Measurements from ENCODE around the gene ZNF554. TPM values are rescaled to one million over a fixed set of nuclear protein-coding genes. Genes with fewer than 3 reads are reported as not detected.
"Not testable (repeated sequence)": the region's sequence is repeated elsewhere in the genome, so short reads cannot be mapped to it uniquely, and the experiment has no call there.

The ZNF554 gene
- total RNA-seq, 3 donors from 2014 or later (not counting 1 experiment from before 2014, with no cell fraction given) = 3.4 to 5.6 (median 3.7) TPM

DNA sequence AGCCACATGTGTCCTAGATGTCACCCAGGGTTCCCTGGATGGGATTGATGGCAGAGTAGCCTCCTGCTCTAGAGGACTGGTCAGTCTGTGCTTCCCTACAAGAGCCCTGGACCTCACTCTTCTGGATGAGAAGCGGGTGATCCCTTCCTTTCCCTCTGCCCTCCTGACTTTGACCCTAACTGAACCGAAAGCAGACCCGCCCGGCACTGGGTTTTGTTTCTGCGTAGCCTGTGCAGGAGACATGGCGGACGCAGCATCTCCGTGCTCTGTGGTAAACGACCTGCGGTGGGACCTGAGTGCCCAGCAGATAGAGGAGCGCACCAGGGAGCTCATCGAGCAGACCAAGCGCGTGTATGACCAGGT lies 29.5 kb upstream of the ZNF554 start:
- Histone ChIP-seq H3K9me3 (ENCODE audit: control insufficient read depth, insufficient read depth, low read length) (no peaks in the 10 kb centered on the region), H3K4me3 (ENCODE audit: low read length) (no peak overlapping the region), H3K27me3 (ENCODE audit: control insufficient read depth, insufficient read depth, low read length) (no peaks in the 10 kb centered on the region), H3K27ac (ENCODE audit: low read length) (no peak overlapping the region), H3K36me3 (ENCODE audit: control insufficient read depth, insufficient read depth, low read length) (peaks cover 7% of the 10 kb centered on the region), H3K4me1 (ENCODE audit: control insufficient read depth, insufficient read depth, low read length) (peaks cover 8% of the 10 kb centered on the region)
- ATAC-seq (no peak), DNase-seq (no peak)
- H3K27me3 Mint-ChIP-seq (ENCODE audit: low read depth in 2 of 2) = no peaks in the 10 kb centered on the region
- H3K27ac Mint-ChIP-seq = no peak overlapping the region
- H3K9me3 Mint-ChIP-seq = no peaks in the 10 kb centered on the region
- no peaks in the 10 kb centered on the region for H3K36me3 Mint-ChIP-seq
- H3K4me3 Mint-ChIP-seq = no peak overlapping the region
- TF ChIP-seq, protein P1, sequence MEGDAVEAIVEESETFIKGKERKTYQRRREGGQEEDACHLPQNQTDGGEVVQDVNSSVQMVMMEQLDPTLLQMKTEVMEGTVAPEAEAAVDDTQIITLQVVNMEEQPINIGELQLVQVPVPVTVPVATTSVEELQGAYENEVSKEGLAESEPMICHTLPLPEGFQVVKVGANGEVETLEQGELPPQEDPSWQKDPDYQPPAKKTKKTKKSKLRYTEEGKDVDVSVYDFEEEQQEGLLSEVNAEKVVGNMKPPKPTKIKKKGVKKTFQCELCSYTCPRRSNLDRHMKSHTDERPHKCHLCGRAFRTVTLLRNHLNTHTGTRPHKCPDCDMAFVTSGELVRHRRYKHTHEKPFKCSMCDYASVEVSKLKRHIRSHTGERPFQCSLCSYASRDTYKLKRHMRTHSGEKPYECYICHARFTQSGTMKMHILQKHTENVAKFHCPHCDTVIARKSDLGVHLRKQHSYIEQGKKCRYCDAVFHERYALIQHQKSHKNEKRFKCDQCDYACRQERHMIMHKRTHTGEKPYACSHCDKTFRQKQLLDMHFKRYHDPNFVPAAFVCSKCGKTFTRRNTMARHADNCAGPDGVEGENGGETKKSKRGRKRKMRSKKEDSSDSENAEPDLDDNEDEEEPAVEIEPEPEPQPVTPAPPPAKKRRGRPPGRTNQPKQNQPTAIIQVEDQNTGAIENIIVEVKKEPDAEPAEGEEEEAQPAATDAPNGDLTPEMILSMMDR (IDR thresholded peaks at IDR 0.05) = no peak
- 96% methylated on average over 14 of the region's 14 CpGs for WGBS (ENCODE audit: insufficient coverage)
- intact Hi-C loops (cut with micrococcal nuclease) = no loop called here
- peaks cover 6 to 7% of the 10 kb centered on the region in 2 donors for H3K4me1 Mint-ChIP-seq

DNA sequence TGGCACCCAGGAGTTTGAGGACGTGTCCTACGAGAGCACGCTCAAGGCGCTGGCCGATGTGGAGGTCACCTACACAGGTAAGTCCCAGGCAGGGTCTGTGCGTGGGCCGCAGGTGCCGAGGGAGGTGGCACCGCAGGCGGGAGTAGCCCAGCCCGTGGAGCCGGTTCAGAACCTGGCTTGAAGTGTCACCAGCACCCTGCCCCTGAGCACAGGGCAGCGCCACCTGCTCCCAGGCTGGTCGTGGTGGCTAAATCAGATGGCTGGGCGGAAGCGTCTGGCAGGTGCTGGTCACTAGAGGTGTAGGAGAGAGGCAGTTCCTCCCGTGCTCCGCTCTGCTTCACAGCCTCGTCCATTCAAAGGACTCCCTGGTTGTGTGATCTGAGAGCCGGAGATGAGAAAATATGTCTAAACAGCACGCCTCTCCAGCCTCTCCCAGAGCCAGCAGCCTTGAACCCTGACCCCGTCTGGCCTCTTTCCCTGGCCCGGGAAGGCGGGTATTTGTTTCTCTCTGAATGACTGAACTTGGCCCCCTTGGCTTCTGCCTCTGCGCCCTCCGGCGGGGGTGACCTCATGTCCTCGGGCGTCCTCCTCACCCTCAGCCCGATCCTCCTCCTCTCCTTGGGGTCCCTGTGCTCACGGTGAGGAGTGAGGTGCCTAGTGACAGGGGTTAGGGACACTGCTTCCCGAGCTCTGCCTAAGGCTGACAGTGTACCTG lies 29.0 kb upstream of the ZNF554 start:
- peaks cover 9% of the 10 kb centered on the region for H3K36me3 ChIP-seq (ENCODE audit: control insufficient read depth, insufficient read depth, low read length)
- intact Hi-C loops (cut with micrococcal nuclease) = no loop called here
- no peaks in the 10 kb centered on the region for H3K27me3 Mint-ChIP-seq (ENCODE audit: low read depth in 2 of 2)
- no peak overlapping the region for H3K27ac ChIP-seq (ENCODE audit: low read length)
- no peaks in the 10 kb centered on the region for H3K27me3 ChIP-seq (ENCODE audit: control insufficient read depth, insufficient read depth, low read length)
- TF ChIP-seq, protein P1 (IDR thresholded peaks at IDR 0.05) = no peak
- no peak overlapping the region for H3K4me3 ChIP-seq (ENCODE audit: low read length)
- DNase-seq (no peak), ATAC-seq (no peak)
- no peak overlapping the region for H3K27ac Mint-ChIP-seq
- H3K4me3 Mint-ChIP-seq = no peak overlapping the region
- peaks cover 3 to 5% of the 10 kb centered on the region in 2 donors for H3K4me1 Mint-ChIP-seq
- H3K9me3 ChIP-seq (ENCODE audit: control insufficient read depth, insufficient read depth, low read length) = no peaks in the 10 kb centered on the region
- no peaks in the 10 kb centered on the region for H3K9me3 Mint-ChIP-seq
- 97% methylated on average over 32 of the region's 32 CpGs for WGBS (ENCODE audit: insufficient coverage)
- H3K36me3 Mint-ChIP-seq = no peaks in the 10 kb centered on the region
- H3K4me1 ChIP-seq (ENCODE audit: control insufficient read depth, insufficient read depth, low read length) = peaks cover 6% of the 10 kb centered on the region

DNA sequence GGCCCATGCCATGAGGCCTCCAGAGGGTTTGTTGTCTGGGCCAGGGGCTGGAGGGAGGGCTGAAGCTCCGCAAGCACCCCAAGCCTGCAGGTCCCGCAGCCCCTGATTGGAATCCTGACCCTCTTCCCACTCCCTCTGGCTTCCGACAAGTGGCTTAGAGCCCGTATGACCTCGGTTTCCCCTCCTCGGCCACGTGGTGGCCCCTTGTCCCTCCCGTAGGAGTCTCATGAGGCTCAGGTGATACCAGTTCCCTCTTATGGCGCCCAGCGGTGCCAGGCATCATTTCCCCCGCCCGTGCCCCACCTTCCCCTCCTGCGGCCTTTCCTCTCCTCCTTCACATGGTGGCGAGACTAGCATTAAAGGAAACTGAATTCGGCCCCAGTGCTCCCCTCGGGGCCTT lies 28.2 kb upstream of the ZNF554 start:
- no peak for ATAC-seq
- intact Hi-C loops (cut with micrococcal nuclease) = no loop called here
- Mint-ChIP-seq H3K27me3 (ENCODE audit: low read depth in 2 of 2) (no peaks in the 10 kb centered on the region), H3K4me1 (no peaks in the 10 kb centered on the region), H3K4me3 (no peak overlapping the region), H3K36me3 (no peaks in the 10 kb centered on the region), H3K27ac (no peak overlapping the region), H3K9me3 (no peaks in the 10 kb centered on the region)
- Histone ChIP-seq H3K9me3 (ENCODE audit: control insufficient read depth, insufficient read depth, low read length) (no peaks in the 10 kb centered on the region), H3K4me1 (ENCODE audit: control insufficient read depth, insufficient read depth, low read length) (no peaks in the 10 kb centered on the region), H3K27me3 (ENCODE audit: control insufficient read depth, insufficient read depth, low read length) (no peaks in the 10 kb centered on the region), H3K36me3 (ENCODE audit: control insufficient read depth, insufficient read depth, low read length) (peaks cover 9% of the 10 kb centered on the region), H3K4me3 (ENCODE audit: low read length) (no peak overlapping the region), H3K27ac (ENCODE audit: low read length) (no peak overlapping the region)
- 91% methylated on average over 16 of the region's 16 CpGs for WGBS (ENCODE audit: insufficient coverage)
- TF ChIP-seq, protein P1 (IDR thresholded peaks at IDR 0.05) = no peak
- DNase-seq = no peak

DNA sequence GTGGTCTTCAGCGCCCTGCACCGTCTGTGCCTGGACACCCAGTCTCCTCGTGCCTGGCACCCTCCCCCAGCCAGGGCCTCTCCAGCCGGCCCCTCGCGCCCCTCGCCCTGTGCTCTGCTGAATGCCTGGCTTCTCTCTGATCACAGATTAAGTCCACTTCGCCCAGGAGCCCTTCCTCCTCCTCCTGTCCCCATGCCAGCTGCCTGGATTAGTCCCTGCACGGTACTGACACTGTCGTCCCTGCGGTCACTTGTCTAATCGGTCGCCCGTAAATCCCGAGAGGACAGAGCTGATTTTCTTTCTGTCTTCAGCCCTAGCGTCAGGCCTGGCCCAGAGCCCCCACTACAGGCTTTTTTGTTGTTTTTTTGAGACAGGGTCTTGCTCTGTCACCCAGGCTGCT lies 27.8 kb upstream of the ZNF554 start:
- Histone ChIP-seq H3K36me3 (ENCODE audit: control insufficient read depth, insufficient read depth, low read length) (peaks cover 9% of the 10 kb centered on the region), H3K4me1 (ENCODE audit: control insufficient read depth, insufficient read depth, low read length) (no peaks in the 10 kb centered on the region), H3K4me3 (ENCODE audit: low read length) (no peak overlapping the region), H3K27me3 (ENCODE audit: control insufficient read depth, insufficient read depth, low read length) (no peaks in the 10 kb centered on the region), H3K27ac (ENCODE audit: low read length) (no peak overlapping the region), H3K9me3 (ENCODE audit: control insufficient read depth, insufficient read depth, low read length) (no peaks in the 10 kb centered on the region)
- no peak for DNase-seq
- Mint-ChIP-seq H3K27ac (no peak overlapping the region), H3K9me3 (no peaks in the 10 kb centered on the region), H3K36me3 (no peaks in the 10 kb centered on the region), H3K4me3 (no peak overlapping the region), H3K4me1 (no peaks in the 10 kb centered on the region), H3K27me3 (ENCODE audit: low read depth in 2 of 2) (no peaks in the 10 kb centered on the region)
- no peak for ATAC-seq
- intact Hi-C loops (cut with micrococcal nuclease) = no loop called here
- TF ChIP-seq, protein P1 (IDR thresholded peaks at IDR 0.05) = no peak
- 91% methylated on average over 16 of the region's 16 CpGs for WGBS (ENCODE audit: insufficient coverage)

DNA sequence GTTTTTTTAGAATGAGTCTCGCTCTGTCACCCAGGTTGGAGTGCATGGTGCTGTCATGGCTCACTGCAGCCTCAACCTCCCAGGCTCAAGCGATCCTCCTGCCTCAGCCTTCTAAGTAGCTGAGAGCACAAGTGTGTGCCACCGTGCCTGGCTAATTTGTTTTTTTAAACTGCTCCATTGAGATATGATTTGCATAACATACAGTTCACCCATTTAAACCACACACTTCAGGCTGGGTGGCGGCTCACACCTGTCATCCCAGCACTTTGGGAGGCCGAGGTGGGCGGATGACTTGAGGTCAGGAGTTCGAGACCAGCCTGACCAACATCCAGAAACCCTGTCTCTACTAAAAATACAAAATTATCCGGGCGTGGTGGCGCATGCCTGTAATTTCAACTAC lies 27.0 kb upstream of the ZNF554 start:
- H3K9me3 Mint-ChIP-seq; H3K4me3 Mint-ChIP-seq; H3K36me3 Mint-ChIP-seq; H3K4me1 Mint-ChIP-seq; H3K9me3 ChIP-seq (ENCODE audit: control insufficient read depth, insufficient read depth, low read length); H3K27me3 Mint-ChIP-seq (ENCODE audit: low read depth in 2 of 2); H3K4me1 ChIP-seq (ENCODE audit: control insufficient read depth, insufficient read depth, low read length); DNase-seq; H3K27ac Mint-ChIP-seq; H3K4me3 ChIP-seq (ENCODE audit: low read length); ATAC-seq; H3K27ac ChIP-seq (ENCODE audit: low read length); H3K27me3 ChIP-seq (ENCODE audit: control insufficient read depth, insufficient read depth, low read length); intact Hi-C loops (cut with micrococcal nuclease): not testable (repeated sequence)
- 93% methylated on average over 10 of the region's 10 CpGs for WGBS (ENCODE audit: insufficient coverage)
- H3K36me3 ChIP-seq (ENCODE audit: control insufficient read depth, insufficient read depth, low read length) = peaks cover 12% of the 10 kb centered on the region
